Sigmoid colon (tissue), 4 donors: ENCODE data around the gene ARHGAP15.

Experiments used
- POLR2A ChIP-seq, 2 donors: fragments of 450-650 bp; IDR thresholded peaks; one replicate each; pipeline ENCODE4 v1.6.1; 2016; ENCODE audit warnings: antibody characterized with exemption in 2 of 2, mild to moderate bottlenecking in 2 of 2, moderate library complexity in 2 of 2
- POLR2AphosphoS5 ChIP-seq, 4 donors: sonication (generic); formaldehyde crosslinking; IDR thresholded peaks; one replicate each; pipeline ENCODE4 v1.6.1; 2017; ENCODE audit warnings: antibody characterized with exemption in 4 of 4

DNA sequence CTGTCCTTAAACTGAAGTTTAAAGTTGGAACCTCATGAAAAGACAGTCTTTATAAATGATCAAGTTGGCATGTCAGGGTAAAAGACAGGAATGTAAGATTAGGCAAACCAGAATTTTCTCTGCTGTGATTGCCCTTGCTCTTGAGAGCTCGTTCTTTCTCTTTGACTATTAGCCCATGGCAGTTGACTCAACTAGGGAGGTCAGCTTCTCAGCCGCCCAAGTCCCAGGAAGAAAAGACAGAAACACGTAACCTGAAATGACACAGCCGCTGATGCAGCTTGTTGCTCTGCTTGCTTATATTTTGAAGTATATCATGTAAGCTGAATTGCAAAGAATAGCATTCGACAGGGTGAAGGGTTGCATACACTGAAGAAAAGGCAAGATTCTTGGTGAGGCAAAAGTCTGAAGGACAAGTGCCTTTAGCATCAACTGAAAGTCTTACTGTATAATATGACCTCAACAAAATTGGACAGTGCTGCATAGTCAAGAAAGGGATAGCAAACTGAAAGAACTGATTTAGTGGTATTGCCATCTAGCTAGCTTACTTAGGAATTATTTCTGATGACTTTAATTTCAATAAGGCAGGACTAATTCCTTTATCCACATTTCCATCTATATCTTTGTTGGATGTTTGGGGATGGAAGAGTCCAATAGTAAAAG lies 54.7 kb downstream of the ARHGAP15 start:
- TF ChIP-seq POLR2AphosphoS5 (IDR thresholded peaks at IDR 0.05) (no peak), POLR2A (IDR thresholded peaks at IDR 0.05) (no peak)
